PC-3 (cell line): ENCODE results near the gene ABCD4. TPM values are rescaled to one million over a fixed set of nuclear protein-coding genes. Genes with fewer than 3 reads are reported as not detected.

Source experiments
- ATAC-seq: fragments of 200-7000 bp; cut with Tn5 transposase; 2 replicates; pipeline ENCODE4 v1.9.1; 2020; ENCODE audit warnings: mild to moderate bottlenecking, moderate library complexity
- BruUV-seq: library from RNA; stranded (reverse); fragments of 400-500 nt; replicated peaks from 2 replicates; lab custom pipeline; 2021; lab: Mats Ljungman, UMichigan
- CTCF ChIA-PET: fragments of 300-600 bp; sonication (Branson Sonifier 250); formaldehyde crosslinking; loops from one replicate; lab custom pipeline; 2022; ENCODE audit warnings: antibody characterized with exemption; lab: Charles Lee
- POLR2A ChIA-PET: fragments of 300-600 bp; sonication (Branson Sonifier 250); formaldehyde crosslinking; loops from one replicate; lab custom pipeline; 2022; ENCODE audit warnings: antibody characterized with exemption; ENCODE audit not compliant: unreplicated experiment; lab: Charles Lee
- DNase-seq: peaks from one replicate; pipeline ENCODE4 v3.0.0-alpha.2; 2015
- H2AFZ ChIP-seq: fragments of 300-600 bp; sonication (generic); 2 replicates; pipeline ENCODE4 v1.6.0; 2016; ENCODE audit warnings: antibody characterized with exemption, low read length
- H3F3A ChIP-seq: fragments of 300-600 bp; sonication (generic); one replicate; pipeline ENCODE4 v1.6.0; 2017; ENCODE audit warnings: antibody characterized with exemption, low read length, control low read depth, mild to moderate bottlenecking; ENCODE audit not compliant: unreplicated experiment
- H3K27ac ChIP-seq: fragments of 300-600 bp; sonication (generic); 2 replicates; pipeline ENCODE4 v1.5.1; 2016; ENCODE audit warnings: mild to moderate bottlenecking, low read length
- H3K27me3 ChIP-seq: fragments of 300-600 bp; sonication (generic); 2 replicates; pipeline ENCODE4 v1.6.1; 2016; ENCODE audit warnings: low read length, mixed read lengths
- H3K36me3 ChIP-seq: fragments of 300-600 bp; sonication (generic); 2 replicates; pipeline ENCODE4 v1.6.1; 2016; ENCODE audit warnings: low read depth, mixed run types, low read length, mixed read lengths
- H3K4me1 ChIP-seq: fragments of 300-600 bp; sonication (generic); 2 replicates; pipeline ENCODE4 v1.5.1; 2016; ENCODE audit warnings: low read length; ENCODE audit not compliant: insufficient read depth
- H3K4me2 ChIP-seq: fragments of 300-600 bp; sonication (generic); 2 replicates; pipeline ENCODE4 v1.6.0; 2016; ENCODE audit warnings: low read length
- H3K4me3 ChIP-seq: fragments of 300-600 bp; sonication (generic); 2 replicates; pipeline ENCODE4 v1.5.1; 2016; ENCODE audit warnings: mild to moderate bottlenecking, low read length, mixed read lengths
- H3K79me2 ChIP-seq: fragments of 300-600 bp; sonication (generic); 2 replicates; pipeline ENCODE4 v1.6.1; 2017; ENCODE audit warnings: low read length, mixed read lengths
- H3K9ac ChIP-seq: fragments of 300-600 bp; sonication (generic); 2 replicates; pipeline ENCODE4 v1.6.0; 2016; ENCODE audit warnings: mild to moderate bottlenecking, low read length
- H3K9me2 ChIP-seq: fragments of 300-600 bp; sonication (generic); replicated peaks from 2 replicates; pipeline ENCODE4 v1.6.1; 2016; ENCODE audit warnings: mixed run types, low read length, mixed read lengths
- H3K9me3 ChIP-seq: fragments of 300-600 bp; sonication (generic); 2 replicates; pipeline ENCODE4 v1.6.1; 2016; ENCODE audit warnings: low read length, mixed read lengths
- H4K20me1 ChIP-seq: fragments of 300-600 bp; sonication (generic); 2 replicates; pipeline ENCODE4 v1.6.1; 2016; ENCODE audit warnings: low read length, mixed read lengths
- CTCF ChIP-seq: fragments of 300-600 bp; sonication (generic); conservative IDR thresholded peaks from 2 replicates; pipeline ENCODE4 v1.5.1; 2017; ENCODE audit warnings: antibody characterized with exemption, low read depth, mild to moderate bottlenecking, low read length
- EZH2 ChIP-seq: fragments of 300-600 bp; sonication (generic); IDR thresholded peaks from one replicate; pipeline ENCODE4 v1.6.1; 2017; ENCODE audit warnings: antibody characterized with exemption, mild to moderate bottlenecking, low read length; ENCODE audit not compliant: unreplicated experiment
- EZH2phosphoT487 ChIP-seq: fragments of 300-600 bp; sonication (generic); IDR thresholded peaks from 2 replicates; pipeline ENCODE4 v1.6.1; 2018; ENCODE audit warnings: mild to moderate bottlenecking, antibody characterized with exemption, low read length, borderline replicate concordance
- intact Hi-C: fragments of 100-400 bp; cut with micrococcal nuclease; formaldehyde crosslinking; loops from 2 replicates; pipeline ENCODE4 v1.9.0; 2023
- total RNA-seq: library from RNA; depleted of rRNA; stranded (reverse); fragments of >200 nt; gene quantifications from 2 replicates; pipeline ENCODE4 v1.2.3, GENCODE V29; 2014

Gene ABCD4
- total RNA-seq, 1 experiment from 2014 or later, result 27.1 TPM

GRCh38 chr14:74259513-74259912, 43.2 kb downstream of the ABCD4 start:
- H3K4me2 ChIP-seq, result no peak overlapping the region
- ATAC-seq (no peak), DNase-seq (no peak)
- H3K9ac ChIP-seq, result no peak overlapping the region
- no peak overlapping the region for H2AFZ ChIP-seq
- H3K9me2 ChIP-seq, result no peaks in the 10 kb centered on the region
- H3K27me3 ChIP-seq, result peaks cover 9% of the 10 kb centered on the region
- H3K79me2 ChIP-seq, result no peaks in the 10 kb centered on the region
- no peaks in the 10 kb centered on the region for H3K9me3 ChIP-seq
- TF ChIP-seq EZH2, result no peak
- TF ChIP-seq CTCF, result no peak
- no TSS peak for BruUV-seq
- H3K4me1 ChIP-seq, result no peaks in the 10 kb centered on the region
- no peaks in the 10 kb centered on the region for H3F3A ChIP-seq
- ChIA-PET POLR2A (no interaction called here), CTCF (no interaction called here)
- no peak overlapping the region for H3K4me3 ChIP-seq
- no peaks in the 10 kb centered on the region for H3K36me3 ChIP-seq
- no peak overlapping the region for H3K27ac ChIP-seq
- intact Hi-C loops, result no loop called here
- H4K20me1 ChIP-seq, result no peaks in the 10 kb centered on the region

- POLR2A ChIA-PET, result no interaction called here
- no peaks in the 10 kb centered on the region for H3K9me2 ChIP-seq
These were observed 44.0 kb downstream of the ABCD4 start for GRCh38 chr14:74258764-74259035.

More at GRCh38 chr14:74258764-74259035, 44.0 kb downstream of the ABCD4 start:
- intact Hi-C loops, result no loop called here
- Histone ChIP-seq H4K20me1 (no peaks in the 10 kb centered on the region), H3K9ac (no peak overlapping the region), H3K9me3 (no peaks in the 10 kb centered on the region), H3K36me3 (no peaks in the 10 kb centered on the region), H3K4me1 (no peaks in the 10 kb centered on the region), H3K27ac (no peak overlapping the region), H3K4me3 (no peak overlapping the region), H3K4me2 (no peak overlapping the region), H3K27me3 (peaks cover 9% of the 10 kb centered on the region), H3F3A (no peaks in the 10 kb centered on the region), H2AFZ (no peak overlapping the region; the same call in 1 of the 2 replicates), H3K79me2 (no peaks in the 10 kb centered on the region)
- no TSS peak for BruUV-seq
- DNase-seq, result no peak
- ATAC-seq, result no peak
- CTCF ChIA-PET, result interaction anchor here (0.7 kb wide), 2 partner anchors 323 to 518 kb away, joined by 3 to 7 read pairs; no protein-coding TSS in a partner anchor
- no peak for TF ChIP-seq EZH2phosphoT487
- TF ChIP-seq EZH2, result no peak
- TF ChIP-seq CTCF, result no peak
